CD4-positive, alpha-beta T cell treated with Interleukin-4 for 4 hours (primary cell): Measurements from ENCODE around the gene ADSL.
A peak's percentile ranks its signal among the peaks of the same experiment; 100 is the strongest.
"Not testable (repeated sequence)": the region's sequence is repeated elsewhere in the genome, so short reads cannot be mapped to it uniquely, and the experiment has no call there.

Source experiments
- DNase-seq: peaks from one replicate; pipeline ENCODE4 v3.0.0-alpha.2; 2020

ADSL gene

GRCh38 chr22:40376149-40376548 lies 29.8 kb downstream of the ADSL start:
- no peak for DNase-seq

- no peak for DNase-seq
These were observed 31.6 kb downstream of the ADSL start for GRCh38 chr22:40377931-40378330.

GRCh38 chr22:40378448-40378847 lies 32.1 kb downstream of the ADSL start:
- DNase-seq, result not testable (repeated sequence)

- DNase-seq, result no peak
These were observed 35.2 kb downstream of the ADSL start for GRCh38 chr22:40381461-40381860.

GRCh38 chr22:40383905-40384304 lies 37.6 kb downstream of the ADSL start:
- DNase-seq, result no peak

- DNase-seq, result peak; percentile 52
These were observed 38.9 kb downstream of the ADSL start for GRCh38 chr22:40385036-40385782.

- DNase-seq, result no peak
These were observed 41.4 kb downstream of the ADSL start for GRCh38 chr22:40387746-40388145.

GRCh38 chr22:40388231-40388630 lies 41.9 kb downstream of the ADSL start:
- DNase-seq, result no peak

GRCh38 chr22:40391417-40391816 lies 45.1 kb downstream of the ADSL start:
- no peak for DNase-seq

- DNase-seq, result no peak
These were observed 46.3 kb downstream of the ADSL start for GRCh38 chr22:40392618-40393017.

GRCh38 chr22:40394607-40395006 lies 48.3 kb downstream of the ADSL start:
- no peak for DNase-seq

GRCh38 chr22:40395607-40396006 lies 49.3 kb downstream of the ADSL start:
- DNase-seq, result no peak

GRCh38 chr22:40396882-40397281 lies 50.6 kb downstream of the ADSL start:
- no peak for DNase-seq

GRCh38 chr22:40397396-40397795 lies 51.1 kb downstream of the ADSL start:
- no peak for DNase-seq

GRCh38 chr22:40399621-40400020 lies 53.3 kb downstream of the ADSL start:
- no peak for DNase-seq

- DNase-seq, result peak; percentile 65
These were observed 53.9 kb downstream of the ADSL start for GRCh38 chr22:40400159-40400558.

- DNase-seq, result peak; percentile 76
These were observed 55.2 kb downstream of the ADSL start for GRCh38 chr22:40401532-40401931.

GRCh38 chr22:40401981-40402406 lies 55.7 kb downstream of the ADSL start:
- peak; percentile 21 for DNase-seq

- no peak for DNase-seq
These were observed 56.8 kb downstream of the ADSL start for GRCh38 chr22:40403141-40403540.

- no peak for DNase-seq
These were observed 57.4 kb downstream of the ADSL start for GRCh38 chr22:40403651-40404050.

GRCh38 chr22:40404251-40405177 lies 58.2 kb downstream of the ADSL start:
- DNase-seq, result no peak

GRCh38 chr22:40405178-40406062 lies 59.1 kb downstream of the ADSL start:
- DNase-seq, result no peak
